Endothelial cell of coronary artery (primary cell): ENCODE results near the gene SPANXN2. TPM values are rescaled to one million over a fixed set of nuclear protein-coding genes. Genes with fewer than 3 reads are reported as not detected.

ENCODE experiments used
- total RNA-seq: library from RNA; depleted of rRNA; stranded (reverse); fragments of >200 nt; gene quantifications from 2 replicates; pipeline ENCODE4 v1.2.3, GENCODE V29; 2014

Gene SPANXN2, protein sequence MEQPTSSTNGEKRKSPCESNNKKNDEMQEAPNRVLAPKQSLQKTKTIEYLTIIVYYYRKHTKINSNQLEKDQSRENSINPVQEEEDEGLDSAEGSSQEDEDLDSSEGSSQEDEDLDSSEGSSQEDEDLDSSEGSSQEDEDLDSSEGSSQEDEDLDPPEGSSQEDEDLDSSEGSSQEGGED
- total RNA-seq = not detected in 2 replicates

DNA sequence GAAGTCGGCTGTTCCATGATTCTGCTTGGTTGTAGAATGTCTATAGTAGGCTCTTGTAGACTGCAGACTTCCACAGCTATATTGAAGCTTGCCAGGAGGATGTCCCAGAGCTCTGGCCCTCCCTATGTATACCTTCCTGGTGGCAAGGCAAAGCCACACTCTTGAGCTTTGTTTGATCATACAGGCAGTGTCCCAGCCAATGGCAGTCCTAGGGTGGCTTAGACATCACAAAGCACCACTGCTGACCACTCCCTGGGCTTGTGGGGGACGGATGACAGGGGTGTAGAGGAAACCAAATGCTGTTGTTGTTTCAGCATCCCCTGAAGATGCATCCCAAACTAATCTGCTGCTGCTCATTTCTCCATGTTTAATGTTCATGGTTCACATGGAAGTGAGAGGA is at the start of gene SPANXN2:
TSS of gene SPANXN2 (minus strand) at position 101 of the 400 bp plus-strand sequence. CDS start at position 17, 84 bp downstream.

Other genes starting within 250 kb of the SPANXN2 start
- gene SPANXN3, start 203.3 kb downstream of the SPANXN2 start, total RNA-seq = not detected in 2 replicates
- gene SLITRK4, start 84.7 kb downstream of the SPANXN2 start, total RNA-seq = 3.6 and 21.9 TPM in 2 replicates
- not detected in 2 replicates for gene UBE2NL, start 163.3 kb upstream of the SPANXN2 start, total RNA-seq